ENCODE measurements around the gene CORO2A. TPM values are rescaled to one million over a fixed set of nuclear protein-coding genes. Genes with fewer than 3 reads are reported as not detected.
A peak's percentile ranks its signal among the peaks of the same experiment; 100 is the strongest.

Gene CORO2A
- total and polyA plus RNA-seq, 3 experiments from 2014 or later, result 5.1 to 11.9 (median 5.1) TPM

GRCh38 chr9:98149422-98149821 lies 43.0 kb downstream of the CORO2A start:
- Mint-ChIP-seq H3K9me3 (no peaks in the 10 kb centered on the region), H3K27me3 (no peaks in the 10 kb centered on the region), H3K4me1 (peaks cover 16 to 29% (median 26%) of the 10 kb centered on the region in 3 donors), H3K36me3 (peaks cover 0 to 31% (median 13%) of the 10 kb centered on the region in 3 donors), H3K27ac (peak overlapping the region in 2 of 8 donors; percentile 49 to 70), H3K4me3 (no peak overlapping the region)
- H3K4me1 ChIP-seq (ENCODE audit: insufficient read depth, low read length), result no peaks in the 10 kb centered on the region
- H3K4me3 ChIP-seq (ENCODE audit: low read length), result no peak overlapping the region
- no peaks in the 10 kb centered on the region for H3K36me3 ChIP-seq (ENCODE audit: insufficient read depth, low read length)
- no peaks in the 10 kb centered on the region for H3K9me3 ChIP-seq (ENCODE audit: low read length)
- ChIA-PET POLR2A (no interaction called here), CTCF (interaction anchor here (0.6 to 1.3 kb wide), 2 partner anchors 8 to 10 kb away, joined by 3 read pairs; no protein-coding TSS in a partner anchor)
- no peak for DNase-seq
- H3K27ac ChIP-seq (ENCODE audit: low read depth, low read length), result no peak overlapping the region
- no peaks in the 10 kb centered on the region for H3K27me3 ChIP-seq (ENCODE audit: insufficient read depth, low read length, poor library complexity, severe bottlenecking)

GRCh38 chr9:98148486-98148885 lies 44.0 kb downstream of the CORO2A start:
- Mint-ChIP-seq H3K27me3 (no peaks in the 10 kb centered on the region), H3K27ac (peak overlapping the region in 2 of 8 donors; percentile 9 to 17), H3K36me3 (peaks cover 0 to 30% (median 8%) of the 10 kb centered on the region in 3 donors), H3K9me3 (no peaks in the 10 kb centered on the region), H3K4me1 (peaks cover 16 to 29% (median 26%) of the 10 kb centered on the region in 3 donors), H3K4me3 (no peak overlapping the region)
- Histone ChIP-seq H3K36me3 (ENCODE audit: insufficient read depth, low read length) (no peaks in the 10 kb centered on the region), H3K4me3 (ENCODE audit: low read length) (no peak overlapping the region), H3K4me1 (ENCODE audit: insufficient read depth, low read length) (no peaks in the 10 kb centered on the region), H3K9me3 (ENCODE audit: low read length) (no peaks in the 10 kb centered on the region), H3K27me3 (ENCODE audit: insufficient read depth, low read length, poor library complexity, severe bottlenecking) (no peaks in the 10 kb centered on the region), H3K27ac (ENCODE audit: low read depth, low read length) (no peak overlapping the region)
- no peak for DNase-seq
- CTCF ChIA-PET, result interaction anchor here (0.6 to 1.4 kb wide), 3 partner anchors 7 to 47 kb away, joined by 3 read pairs; no protein-coding TSS in a partner anchor
- POLR2A ChIA-PET, result no interaction called here

- peaks cover 16 to 29% (median 26%) of the 10 kb centered on the region in 3 donors for H3K4me1 Mint-ChIP-seq
- POLR2A ChIA-PET, result no interaction called here
- no peak overlapping the region for H3K27ac ChIP-seq (ENCODE audit: low read depth, low read length)
- peaks cover 0 to 28% (median 8%) of the 10 kb centered on the region in 3 donors for H3K36me3 Mint-ChIP-seq
- H3K27me3 Mint-ChIP-seq, result no peaks in the 10 kb centered on the region
- no peaks in the 10 kb centered on the region for H3K27me3 ChIP-seq (ENCODE audit: insufficient read depth, low read length, poor library complexity, severe bottlenecking)
- H3K9me3 ChIP-seq (ENCODE audit: low read length), result no peaks in the 10 kb centered on the region
- DNase-seq, result no peak
- no peak overlapping the region for H3K4me3 Mint-ChIP-seq
- no peaks in the 10 kb centered on the region for H3K36me3 ChIP-seq (ENCODE audit: insufficient read depth, low read length)
- CTCF ChIA-PET, result interaction anchor here (1.4 kb wide), 1 partner anchor 46 kb away, joined by 3 read pairs; no protein-coding TSS in a partner anchor
- no peaks in the 10 kb centered on the region for H3K9me3 Mint-ChIP-seq
- H3K4me1 ChIP-seq (ENCODE audit: insufficient read depth, low read length), result no peaks in the 10 kb centered on the region
- no peak overlapping the region for H3K4me3 ChIP-seq (ENCODE audit: low read length)
- no peak overlapping the region for H3K27ac Mint-ChIP-seq
Measured at GRCh38 chr9:98147582-98147981, 44.9 kb downstream of the CORO2A start.

- no peak overlapping the region for H3K4me3 Mint-ChIP-seq
- CTCF ChIA-PET, result no interaction called here
- no peaks in the 10 kb centered on the region for H3K4me1 ChIP-seq (ENCODE audit: insufficient read depth, low read length)
- H3K27ac ChIP-seq (ENCODE audit: low read depth, low read length), result no peak overlapping the region
- no peaks in the 10 kb centered on the region for H3K27me3 ChIP-seq (ENCODE audit: insufficient read depth, low read length, poor library complexity, severe bottlenecking)
- no peak for DNase-seq
- H3K9me3 Mint-ChIP-seq, result no peaks in the 10 kb centered on the region
- POLR2A ChIA-PET, result no interaction called here
- H3K36me3 Mint-ChIP-seq, result peaks cover 0 to 26% (median 8%) of the 10 kb centered on the region in 3 donors
- H3K36me3 ChIP-seq (ENCODE audit: insufficient read depth, low read length), result no peaks in the 10 kb centered on the region
- H3K4me3 ChIP-seq (ENCODE audit: low read length), result no peak overlapping the region
- peak overlapping the region in 2 of 8 donors; percentile 35 to 54 for H3K27ac Mint-ChIP-seq
- peaks cover 16 to 29% (median 26%) of the 10 kb centered on the region in 3 donors for H3K4me1 Mint-ChIP-seq
- no peaks in the 10 kb centered on the region for H3K9me3 ChIP-seq (ENCODE audit: low read length)
- no peaks in the 10 kb centered on the region for H3K27me3 Mint-ChIP-seq
Measured at GRCh38 chr9:98146101-98146991, 46.1 kb downstream of the CORO2A start.

- POLR2A ChIA-PET, result interaction anchor here (0.5 kb wide), 1 partner anchor 1773 kb away, joined by 3 read pairs; no protein-coding TSS in a partner anchor
- Histone ChIP-seq H3K27me3 (ENCODE audit: insufficient read depth, low read length, poor library complexity, severe bottlenecking) (no peaks in the 10 kb centered on the region), H3K36me3 (ENCODE audit: insufficient read depth, low read length) (no peaks in the 10 kb centered on the region), H3K27ac (ENCODE audit: low read depth, low read length) (no peak overlapping the region), H3K9me3 (ENCODE audit: low read length) (no peaks in the 10 kb centered on the region), H3K4me3 (ENCODE audit: low read length) (no peak overlapping the region), H3K4me1 (ENCODE audit: insufficient read depth, low read length) (no peaks in the 10 kb centered on the region)
- Mint-ChIP-seq H3K4me3 (no peak overlapping the region), H3K36me3 (peaks cover 0 to 30% (median 7%) of the 10 kb centered on the region in 3 donors), H3K9me3 (no peaks in the 10 kb centered on the region), H3K27me3 (no peaks in the 10 kb centered on the region), H3K4me1 (peaks cover 11 to 19% (median 16%) of the 10 kb centered on the region in 3 donors), H3K27ac (peak overlapping the region in 3 of 8 donors; percentile 42 to 91 (median 55))
- CTCF ChIA-PET, result no interaction called here
- no peak for DNase-seq
Measured at GRCh38 chr9:98144631-98145030, 47.8 kb downstream of the CORO2A start.

- Mint-ChIP-seq H3K36me3 (peaks cover 0 to 31% (median 7%) of the 10 kb centered on the region in 3 donors), H3K4me1 (peaks cover 8 to 15% (median 13%) of the 10 kb centered on the region in 3 donors), H3K4me3 (no peak overlapping the region), H3K9me3 (no peaks in the 10 kb centered on the region), H3K27ac (peak overlapping the region in 3 of 8 donors; percentile 42 to 93 (median 46)), H3K27me3 (no peaks in the 10 kb centered on the region)
- Histone ChIP-seq H3K4me3 (ENCODE audit: low read length) (no peak overlapping the region), H3K36me3 (ENCODE audit: insufficient read depth, low read length) (no peaks in the 10 kb centered on the region), H3K27ac (ENCODE audit: low read depth, low read length) (no peak overlapping the region), H3K4me1 (ENCODE audit: insufficient read depth, low read length) (no peaks in the 10 kb centered on the region), H3K9me3 (ENCODE audit: low read length) (no peaks in the 10 kb centered on the region), H3K27me3 (ENCODE audit: insufficient read depth, low read length, poor library complexity, severe bottlenecking) (no peaks in the 10 kb centered on the region)
- ChIA-PET POLR2A (interaction anchor here (0.5 kb wide), 1 partner anchor 1773 kb away, joined by 3 read pairs; no protein-coding TSS in a partner anchor), CTCF (no interaction called here)
- DNase-seq, result no peak
Measured at GRCh38 chr9:98144076-98144475, 48.4 kb downstream of the CORO2A start.

GRCh38 chr9:98142925-98143481 lies 49.4 kb downstream of the CORO2A start:
- Histone ChIP-seq H3K9me3 (ENCODE audit: low read length) (no peaks in the 10 kb centered on the region), H3K27me3 (ENCODE audit: insufficient read depth, low read length, poor library complexity, severe bottlenecking) (no peaks in the 10 kb centered on the region), H3K36me3 (ENCODE audit: insufficient read depth, low read length) (no peaks in the 10 kb centered on the region), H3K4me3 (ENCODE audit: low read length) (no peak overlapping the region), H3K4me1 (ENCODE audit: insufficient read depth, low read length) (no peaks in the 10 kb centered on the region), H3K27ac (ENCODE audit: low read depth, low read length) (no peak overlapping the region)
- Mint-ChIP-seq H3K27me3 (no peaks in the 10 kb centered on the region), H3K4me3 (no peak overlapping the region), H3K27ac (peak overlapping the region in 2 of 8 donors; percentile 51 to 87), H3K36me3 (peaks cover 0 to 29% (median 7%) of the 10 kb centered on the region in 3 donors), H3K9me3 (no peaks in the 10 kb centered on the region), H3K4me1 (peaks cover 4 to 10% (median 7%) of the 10 kb centered on the region in 3 donors)
- ChIA-PET CTCF (interaction anchor here (1.4 kb wide), 1 partner anchor 41 kb away, joined by 4 read pairs; no protein-coding TSS in a partner anchor), POLR2A (no interaction called here)
- no peak for DNase-seq
